Fibroblast of pulmonary artery (primary cell): Measurements from ENCODE around the gene SUPT3H.

Source experiments
- DNase-seq: peaks from one replicate; pipeline ENCODE4 v3.0.0-alpha.2; 2010; ENCODE audit warnings: low read depth
- H3K4me3 ChIP-seq: replicated peaks from 2 replicates; pipeline ENCODE4 v1.5.1; 2011; ENCODE audit warnings: low read depth, mild to moderate bottlenecking, control low read depth, low read length, moderate library complexity
- CTCF ChIP-seq: IDR thresholded peaks from 2 replicates; pipeline ENCODE4 v1.5.1; 2011; ENCODE audit warnings: mild to moderate bottlenecking, control low read depth, low read length, inconsistent platforms; ENCODE audit errors: missing control alignments

The SUPT3H gene

GRCh38 chr6:45421709-45422502 is 44.2 kb upstream of the SUPT3H start:
- H3K4me3 ChIP-seq: peak overlapping the region; percentile 93
- DNase-seq: peak; percentile 75
- peak; percentile 35 for TF ChIP-seq CTCF

- peak; percentile 47 for DNase-seq
- no peak for TF ChIP-seq CTCF
- H3K4me3 ChIP-seq: peak overlapping the region; percentile 93
Measured at GRCh38 chr6:45420909-45421708, 43.4 kb upstream of the SUPT3H start.

DNA sequence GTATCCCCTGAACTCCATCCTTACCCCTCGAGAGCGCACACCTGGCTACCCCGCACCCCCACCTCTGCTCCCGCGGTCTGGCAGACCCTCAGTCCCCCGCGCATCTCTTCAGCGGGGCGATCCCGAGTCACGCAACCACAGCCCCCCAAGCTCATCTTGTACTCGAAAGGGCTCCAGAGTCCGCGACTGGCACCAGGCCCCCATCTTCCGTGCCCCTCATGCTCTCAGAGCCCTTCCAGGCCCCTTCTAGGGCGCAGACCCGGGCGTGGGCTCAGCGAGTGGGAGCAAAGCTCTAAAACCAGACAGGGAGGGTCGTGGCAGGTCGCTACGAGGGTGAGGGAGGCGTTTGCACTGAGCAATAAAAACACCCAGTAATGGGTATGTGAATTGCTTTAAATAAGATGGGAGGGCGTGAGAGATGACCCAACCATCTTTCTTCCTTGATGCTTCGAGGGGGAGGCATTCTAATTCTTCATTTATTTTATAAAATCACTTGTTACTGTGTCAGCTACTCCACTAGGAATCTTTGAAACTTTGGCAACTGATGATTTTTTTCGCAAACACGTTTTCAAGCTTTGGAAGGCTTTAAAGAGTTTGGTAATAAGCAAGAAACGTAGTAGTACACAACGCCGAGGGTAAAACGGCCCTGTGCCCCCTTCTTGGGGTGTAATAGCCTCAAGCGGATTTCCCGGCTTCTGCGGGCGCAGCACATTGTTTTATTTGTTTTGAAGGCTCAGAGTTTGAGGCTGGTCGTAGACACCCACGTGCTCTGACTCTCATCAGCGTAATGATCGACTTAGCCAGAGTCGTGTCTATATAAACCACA is 42.6 kb upstream of the SUPT3H start:
- no peak for TF ChIP-seq CTCF

DNA sequence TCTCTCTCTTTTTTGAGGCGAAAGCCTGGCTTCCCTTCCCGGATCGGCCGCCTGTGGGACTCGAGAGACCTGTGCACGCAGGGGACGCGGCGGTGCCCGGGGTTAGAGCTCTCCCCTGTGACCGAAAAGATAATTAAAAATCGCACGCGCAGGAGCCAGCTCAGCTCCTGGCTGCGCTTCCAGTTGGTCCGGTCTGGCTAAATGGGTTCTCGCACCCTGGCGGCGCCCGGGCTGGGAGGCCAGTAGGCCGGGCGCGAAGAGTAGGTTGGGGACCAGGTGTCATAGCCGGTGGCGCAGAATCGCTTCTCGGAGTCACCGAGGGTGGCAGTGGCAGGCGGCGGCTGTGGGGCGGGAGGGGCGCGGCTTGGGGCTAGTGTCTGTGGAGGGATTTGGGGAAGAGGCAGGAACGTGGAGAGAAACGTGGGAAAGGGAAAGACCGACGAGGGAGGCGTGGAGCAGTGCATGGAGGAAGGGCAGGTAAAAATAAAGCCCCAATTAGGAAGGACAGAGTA is 41.9 kb upstream of the SUPT3H start:
- peak; percentile 71 for DNase-seq
- peak; percentile 31 for TF ChIP-seq CTCF
- peak overlapping the region; percentile 93 for H3K4me3 ChIP-seq

More for the DNA sequence above, 42.6 kb upstream of the SUPT3H start:
- peak overlapping the region; percentile 93 for H3K4me3 ChIP-seq
- peak; percentile 63 for DNase-seq

GRCh38 chr6:45417436-45417835 is 39.7 kb upstream of the SUPT3H start:
- no peak overlapping the region for H3K4me3 ChIP-seq
- TF ChIP-seq CTCF: no peak
- DNase-seq: no peak

DNA sequence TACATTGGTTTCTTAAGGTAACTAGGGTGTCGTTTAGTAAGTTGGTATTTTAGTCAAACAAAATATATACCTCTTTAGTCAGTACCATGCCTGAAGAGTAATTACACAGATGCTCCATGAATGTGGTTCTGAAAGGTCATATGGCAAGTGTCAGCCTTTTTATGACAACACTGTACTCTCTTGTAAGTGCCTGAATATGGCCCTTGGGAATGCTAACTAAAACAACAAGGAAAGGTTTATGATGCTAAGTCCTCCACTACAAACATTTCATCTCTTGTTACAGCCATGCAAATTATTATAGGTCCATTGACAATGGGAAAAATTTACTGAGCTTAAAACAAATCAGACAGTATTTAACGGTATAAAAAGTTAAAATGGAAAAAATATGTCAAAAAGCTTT is 39.0 kb upstream of the SUPT3H start:
- no peak overlapping the region for H3K4me3 ChIP-seq
- TF ChIP-seq CTCF: no peak
- DNase-seq: no peak
